ENCODE data around the gene RHCE.

- TF ChIP-seq EZH2 (IDR thresholded peaks at IDR 0.05; ENCODE audit: borderline replicate concordance, low read depth, low read length, poor library complexity, severe bottlenecking) (no peak), CTCF (conservative IDR thresholded peaks at IDR 0.05; ENCODE audit: low read depth, low read length) (no peak)
Measured at GRCh38 chr1:25427696-25428095, 7.1 kb upstream of the RHCE start.

All from A673 (cell line).